ENCODE data around the gene ZNF326. TPM values are rescaled to one million over a fixed set of nuclear protein-coding genes. Genes with fewer than 3 reads are reported as not detected.

ZNF326 gene
- total and polyA plus RNA-seq, 10 of the 15 experiments (the other 5 are each of a cell fraction or from before 2014, with no cell fraction given) = 7.1 to 29.4 (median 21.9) TPM

GRCh38 chr1:89994805-89995597 lies at the start of gene ZNF326 (continued):
- TF ChIP-seq PKNOX1 (IDR thresholded peaks at IDR 0.05) = peak; percentile 62; the same call in 1 of the 2 replicates
- TF ChIP-seq IRF5 (IDR thresholded peaks at IDR 0.05; ENCODE audit: borderline replicate concordance) = no peak
- no peak for TF ChIP-seq HDAC2 (IDR thresholded peaks at IDR 0.05)
- no peak for TF ChIP-seq ZBTB40 (IDR thresholded peaks at IDR 0.05; ENCODE audit: borderline replicate concordance)
- no peak for TF ChIP-seq YBX1 (IDR thresholded peaks at IDR 0.05)
- peak; percentile 72; the same call in 1 of the 2 replicates for TF ChIP-seq NFYB (IDR thresholded peaks at IDR 0.05; ENCODE audit: insufficient read depth, low read depth, low read length)
- TF ChIP-seq NR2F1 (conservative IDR thresholded peaks at IDR 0.05) = peak; percentile 77
- no peak for TF ChIP-seq ZBTB11 (CRISPR knock-in tag; IDR thresholded peaks at IDR 0.05)
- no peak; the same call in 1 of the 2 replicates for TF ChIP-seq NR2C1 (IDR thresholded peaks at IDR 0.05)
- no peak for TF ChIP-seq EP300 (IDR thresholded peaks at IDR 0.05; ENCODE audit: borderline replicate concordance in 1 of 2, control insufficient read depth in 1 of 2, low read depth in 2 of 2, low read length in 2 of 2)
- TF ChIP-seq PRDM15 (CRISPR knock-in tag; IDR thresholded peaks at IDR 0.05) = no peak
- peak; percentile 64 for TF ChIP-seq EED (IDR thresholded peaks at IDR 0.05; ENCODE audit: low read depth)
- TF ChIP-seq IRF4 (IDR thresholded peaks at IDR 0.05; ENCODE audit: low read depth, low read length) = 0 out of 2 replicates have a peak, but pooled peaks have one; percentile 4
- peak; percentile 63; the same call in 1 of the 2 replicates for TF ChIP-seq MAX (IDR thresholded peaks at IDR 0.05; ENCODE audit: low read depth, low read length)
